SK-N-SH treated with all-trans-retinoic acid at 6 μM for 48 hours (cell line): ENCODE measurements around the gene NSRP1.

Experiments
- ATAC-seq: fragments of 200-7000 bp; cut with Tn5 transposase; 3 replicates; pipeline ENCODE4 v1.9.1; 2020; ENCODE audit warnings: mild to moderate bottlenecking, moderate library complexity
- ARNTL ChIP-seq: fragments of 450-650 bp; formaldehyde crosslinking; IDR thresholded peaks from 2 replicates; pipeline ENCODE4 v1.5.0; 2020; ENCODE audit warnings: low read depth, mild to moderate bottlenecking, moderate library complexity, borderline replicate concordance
- ESRRG ChIP-seq: fragments of 250-450 bp; sonication (Bioruptor Pico); IDR thresholded peaks from 2 replicates; pipeline ENCODE4 v1.6.1; 2021; ENCODE audit warnings: mild to moderate bottlenecking
- GLIS3 ChIP-seq: fragments of 250-450 bp; sonication (Bioruptor Pico); IDR thresholded peaks from 2 replicates; pipeline ENCODE4 v1.5.0; 2020; ENCODE audit warnings: mild to moderate bottlenecking, moderate library complexity
- ISL1 ChIP-seq: fragments of 250-450 bp; sonication (Bioruptor Pico); IDR thresholded peaks from 2 replicates; pipeline ENCODE4 v2.1.2; 2022; ENCODE audit warnings: mild to moderate bottlenecking, moderate library complexity
- OSR1 ChIP-seq: fragments of 250-450 bp; sonication (Bioruptor Pico); IDR thresholded peaks from 2 replicates; pipeline ENCODE4 v1.8.0; 2022; ENCODE audit warnings: moderate library complexity, mild to moderate bottlenecking, inconsistent platforms
- PPARA ChIP-seq: fragments of 250-450 bp; sonication (Bioruptor Pico); IDR thresholded peaks from 2 replicates; pipeline ENCODE4 v1.5.0; 2020; ENCODE audit warnings: mild to moderate bottlenecking, borderline replicate concordance
- RARB ChIP-seq: fragments of 250-450 bp; sonication (Bioruptor Pico); IDR thresholded peaks from 2 replicates; pipeline ENCODE4 v1.8.0; 2021; ENCODE audit warnings: mild to moderate bottlenecking, moderate library complexity
- SNAI2 ChIP-seq: fragments of 250-450 bp; sonication (Bioruptor Pico); IDR thresholded peaks from 2 replicates; pipeline ENCODE4 v1.5.0; 2020; ENCODE audit warnings: mild to moderate bottlenecking, moderate library complexity
- TCF4 ChIP-seq: fragments of 250-450 bp; sonication (Bioruptor Pico); IDR thresholded peaks from 2 replicates; pipeline ENCODE4 v1.8.0; 2021; ENCODE audit warnings: mild to moderate bottlenecking, moderate library complexity, borderline replicate concordance
- TOX ChIP-seq: fragments of 250-450 bp; sonication (Bioruptor Pico); IDR thresholded peaks from 2 replicates; pipeline ENCODE4 v1.8.0; 2021; ENCODE audit warnings: mild to moderate bottlenecking, moderate library complexity, borderline replicate concordance
- ZC3H10 ChIP-seq: fragments of 250-450 bp; sonication (Bioruptor Pico); IDR thresholded peaks from 2 replicates; pipeline ENCODE4 v1.5.1; 2021; ENCODE audit warnings: mild to moderate bottlenecking, moderate library complexity
- ZFP3 ChIP-seq: fragments of 250-450 bp; sonication (Bioruptor Pico); IDR thresholded peaks from 2 replicates; pipeline ENCODE4 v1.5.0; 2020; ENCODE audit warnings: mild to moderate bottlenecking, moderate library complexity
- ZNF565 ChIP-seq: fragments of 450-650 bp; formaldehyde crosslinking; conservative IDR thresholded peaks from 2 replicates; pipeline ENCODE4 v1.5.0; 2020; ENCODE audit warnings: low read depth, mild to moderate bottlenecking, moderate library complexity
- ZNF70 ChIP-seq: fragments of 450-650 bp; formaldehyde crosslinking; IDR thresholded peaks from 2 replicates; pipeline ENCODE4 v1.5.0; 2020; ENCODE audit warnings: mild to moderate bottlenecking, moderate library complexity
- TF ChIP-seq, protein P1 (sequence below): fragments of 250-450 bp; sonication (Bioruptor Pico); IDR thresholded peaks from 2 replicates; pipeline ENCODE4 v1.5.1; 2021; ENCODE audit warnings: mild to moderate bottlenecking, moderate library complexity
- TF ChIP-seq, protein P2 (sequence below): fragments of 250-450 bp; sonication (Bioruptor Pico); IDR thresholded peaks from 2 replicates; pipeline ENCODE4 v1.5.1; 2020; ENCODE audit warnings: low read depth, mild to moderate bottlenecking, moderate library complexity
- TF ChIP-seq, protein P3 (sequence below): fragments of 250-450 bp; sonication (Bioruptor Pico); IDR thresholded peaks from 2 replicates; pipeline ENCODE4 v1.8.0; 2021; ENCODE audit warnings: low read depth, mild to moderate bottlenecking, moderate library complexity, borderline replicate concordance
- TF ChIP-seq, protein P4 (sequence below): fragments of 250-450 bp; sonication (Bioruptor Pico); IDR thresholded peaks from 2 replicates; pipeline ENCODE4 v1.8.0; 2020; ENCODE audit warnings: mild to moderate bottlenecking, moderate library complexity, borderline replicate concordance
- TF ChIP-seq, protein P5 (sequence below): fragments of 250-450 bp; sonication (Bioruptor Pico); IDR thresholded peaks from 2 replicates; pipeline ENCODE4 v1.5.0; 2020; ENCODE audit warnings: mild to moderate bottlenecking, moderate library complexity

The NSRP1 gene, protein sequence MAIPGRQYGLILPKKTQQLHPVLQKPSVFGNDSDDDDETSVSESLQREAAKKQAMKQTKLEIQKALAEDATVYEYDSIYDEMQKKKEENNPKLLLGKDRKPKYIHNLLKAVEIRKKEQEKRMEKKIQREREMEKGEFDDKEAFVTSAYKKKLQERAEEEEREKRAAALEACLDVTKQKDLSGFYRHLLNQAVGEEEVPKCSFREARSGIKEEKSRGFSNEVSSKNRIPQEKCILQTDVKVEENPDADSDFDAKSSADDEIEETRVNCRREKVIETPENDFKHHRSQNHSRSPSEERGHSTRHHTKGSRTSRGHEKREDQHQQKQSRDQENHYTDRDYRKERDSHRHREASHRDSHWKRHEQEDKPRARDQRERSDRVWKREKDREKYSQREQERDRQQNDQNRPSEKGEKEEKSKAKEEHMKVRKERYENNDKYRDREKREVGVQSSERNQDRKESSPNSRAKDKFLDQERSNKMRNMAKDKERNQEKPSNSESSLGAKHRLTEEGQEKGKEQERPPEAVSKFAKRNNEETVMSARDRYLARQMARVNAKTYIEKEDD

DNA sequence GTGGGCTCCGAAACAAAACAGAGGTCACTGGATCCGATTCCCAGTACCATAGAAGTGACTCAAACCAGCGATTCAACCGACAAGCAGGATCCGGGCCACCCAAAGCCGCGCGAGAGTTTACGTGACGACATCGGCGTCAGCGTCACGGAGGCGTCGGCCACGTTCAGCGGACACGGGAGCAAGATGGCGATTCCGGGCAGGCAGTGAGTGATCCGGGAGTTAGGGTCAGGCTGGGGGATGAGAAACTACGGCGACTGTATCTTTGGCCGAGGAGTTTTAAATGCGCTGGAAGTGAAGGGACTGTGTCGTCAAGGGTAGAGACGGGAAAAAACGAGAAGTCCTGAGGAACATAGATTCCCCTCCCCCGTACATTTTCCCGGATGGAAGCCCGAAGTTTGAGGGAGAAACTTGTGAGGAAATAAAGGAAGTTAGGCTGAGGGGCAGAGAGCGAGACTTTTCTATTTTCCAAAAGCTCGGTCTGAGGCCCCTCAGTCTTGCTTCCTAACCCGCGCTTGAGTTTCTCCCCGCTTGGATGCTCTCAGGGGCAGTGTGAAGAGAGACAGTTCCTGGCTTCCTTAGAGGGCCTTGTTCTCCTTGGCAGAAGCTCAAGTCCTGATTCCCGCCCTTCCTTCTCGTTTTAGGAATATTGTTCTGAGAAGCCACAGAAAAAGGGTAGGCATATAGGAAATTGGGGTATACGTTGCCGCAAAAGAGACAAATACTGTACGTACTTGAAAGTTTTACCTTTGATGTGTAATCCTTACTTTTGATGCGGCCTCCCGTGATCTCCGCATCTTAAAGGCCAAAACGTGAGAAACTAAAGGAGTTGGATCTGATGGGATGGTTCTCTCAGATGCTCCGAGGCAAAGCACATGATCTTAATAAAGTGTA, at the start of gene NSRP1:
Gene NSRP1 (plus strand): TSS at position 156 of the 891 bp plus-strand sequence. CDS start 28 bp downstream, at position 184.
- TF ChIP-seq SNAI2 (CRISPR knock-in tag) (no peak), ZC3H10 (CRISPR knock-in tag) (0 out of 2 replicates have a peak, but pooled peaks have one; percentile 28), GLIS3 (CRISPR knock-in tag) (0 out of 2 replicates have a peak, but pooled peaks have one; percentile 65)
- TF ChIP-seq, protein P1, sequence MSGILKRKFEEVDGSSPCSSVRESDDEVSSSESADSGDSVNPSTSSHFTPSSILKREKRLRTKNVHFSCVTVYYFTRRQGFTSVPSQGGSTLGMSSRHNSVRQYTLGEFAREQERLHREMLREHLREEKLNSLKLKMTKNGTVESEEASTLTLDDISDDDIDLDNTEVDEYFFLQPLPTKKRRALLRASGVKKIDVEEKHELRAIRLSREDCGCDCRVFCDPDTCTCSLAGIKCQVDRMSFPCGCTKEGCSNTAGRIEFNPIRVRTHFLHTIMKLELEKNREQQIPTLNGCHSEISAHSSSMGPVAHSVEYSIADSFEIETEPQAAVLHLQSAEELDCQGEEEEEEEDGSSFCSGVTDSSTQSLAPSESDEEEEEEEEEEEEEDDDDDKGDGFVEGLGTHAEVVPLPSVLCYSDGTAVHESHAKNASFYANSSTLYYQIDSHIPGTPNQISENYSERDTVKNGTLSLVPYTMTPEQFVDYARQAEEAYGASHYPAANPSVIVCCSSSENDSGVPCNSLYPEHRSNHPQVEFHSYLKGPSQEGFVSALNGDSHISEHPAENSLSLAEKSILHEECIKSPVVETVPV (CRISPR knock-in tag) = 0 out of 2 replicates have a peak, but pooled peaks have one; percentile 7
- TF ChIP-seq, protein P2, sequence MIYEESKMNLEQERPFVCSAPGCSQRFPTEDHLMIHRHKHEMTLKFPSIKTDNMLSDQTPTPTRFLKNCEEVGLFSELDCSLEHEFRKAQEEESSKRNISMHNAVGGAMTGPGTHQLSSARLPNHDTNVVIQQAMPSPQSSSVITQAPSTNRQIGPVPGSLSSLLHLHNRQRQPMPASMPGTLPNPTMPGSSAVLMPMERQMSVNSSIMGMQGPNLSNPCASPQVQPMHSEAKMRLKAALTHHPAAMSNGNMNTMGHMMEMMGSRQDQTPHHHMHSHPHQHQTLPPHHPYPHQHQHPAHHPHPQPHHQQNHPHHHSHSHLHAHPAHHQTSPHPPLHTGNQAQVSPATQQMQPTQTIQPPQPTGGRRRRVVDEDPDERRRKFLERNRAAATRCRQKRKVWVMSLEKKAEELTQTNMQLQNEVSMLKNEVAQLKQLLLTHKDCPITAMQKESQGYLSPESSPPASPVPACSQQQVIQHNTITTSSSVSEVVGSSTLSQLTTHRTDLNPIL = 0 out of 2 replicates have a peak, but pooled peaks have one; percentile 18
- ATAC-seq = peak; percentile 96

DNA sequence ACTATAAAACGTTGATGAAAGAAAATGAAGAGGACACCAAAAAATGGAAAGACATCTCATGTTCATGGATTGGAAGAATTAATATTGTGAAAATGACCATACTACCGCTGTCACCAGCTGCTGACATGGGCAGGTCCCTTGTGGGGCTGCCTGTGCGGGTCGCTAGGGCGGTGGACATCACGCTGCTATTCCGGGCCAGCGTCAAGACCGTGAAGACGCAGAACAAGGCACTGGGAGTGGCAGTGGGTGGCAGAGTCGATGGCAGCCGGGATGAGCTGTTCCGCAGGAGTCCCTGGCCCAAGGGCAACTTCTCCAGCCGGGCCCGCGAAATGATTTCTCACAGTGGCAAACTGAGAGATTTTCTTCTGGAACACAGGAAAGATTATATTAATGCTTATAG, 48.2 kb upstream of the NSRP1 start:
- ATAC-seq = no peak
- TF ChIP-seq GLIS3 (CRISPR knock-in tag) = no peak
- TF ChIP-seq ZNF70 (CRISPR knock-in tag) = no peak
- no peak for TF ChIP-seq ZC3H10 (CRISPR knock-in tag)
- TF ChIP-seq PPARA (CRISPR knock-in tag) = no peak
- no peak for TF ChIP-seq ZNF565 (CRISPR knock-in tag)
- no peak for TF ChIP-seq ISL1 (CRISPR knock-in tag)
- TF ChIP-seq TOX (CRISPR knock-in tag) = no peak
- TF ChIP-seq, protein P3, sequence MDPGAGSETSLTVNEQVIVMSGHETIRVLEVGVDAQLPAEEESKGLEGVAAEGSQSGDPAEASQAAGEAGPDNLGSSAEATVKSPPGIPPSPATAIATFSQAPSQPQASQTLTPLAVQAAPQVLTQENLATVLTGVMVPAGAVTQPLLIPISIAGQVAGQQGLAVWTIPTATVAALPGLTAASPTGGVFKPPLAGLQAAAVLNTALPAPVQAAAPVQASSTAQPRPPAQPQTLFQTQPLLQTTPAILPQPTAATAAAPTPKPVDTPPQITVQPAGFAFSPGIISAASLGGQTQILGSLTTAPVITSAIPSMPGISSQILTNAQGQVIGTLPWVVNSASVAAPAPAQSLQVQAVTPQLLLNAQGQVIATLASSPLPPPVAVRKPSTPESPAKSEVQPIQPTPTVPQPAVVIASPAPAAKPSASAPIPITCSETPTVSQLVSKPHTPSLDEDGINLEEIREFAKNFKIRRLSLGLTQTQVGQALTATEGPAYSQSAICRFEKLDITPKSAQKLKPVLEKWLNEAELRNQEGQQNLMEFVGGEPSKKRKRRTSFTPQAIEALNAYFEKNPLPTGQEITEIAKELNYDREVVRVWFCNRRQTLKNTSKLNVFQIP (CRISPR knock-in tag) = no peak
- TF ChIP-seq TCF4 (CRISPR knock-in tag) = no peak
- TF ChIP-seq RARB = no peak
- TF ChIP-seq OSR1 (CRISPR knock-in tag) = no peak
- no peak for TF ChIP-seq ZFP3
- TF ChIP-seq ESRRG (CRISPR knock-in tag) = no peak
- TF ChIP-seq ARNTL (CRISPR knock-in tag) = no peak
- TF ChIP-seq, protein P1 (CRISPR knock-in tag) = no peak
- TF ChIP-seq, protein P4, sequence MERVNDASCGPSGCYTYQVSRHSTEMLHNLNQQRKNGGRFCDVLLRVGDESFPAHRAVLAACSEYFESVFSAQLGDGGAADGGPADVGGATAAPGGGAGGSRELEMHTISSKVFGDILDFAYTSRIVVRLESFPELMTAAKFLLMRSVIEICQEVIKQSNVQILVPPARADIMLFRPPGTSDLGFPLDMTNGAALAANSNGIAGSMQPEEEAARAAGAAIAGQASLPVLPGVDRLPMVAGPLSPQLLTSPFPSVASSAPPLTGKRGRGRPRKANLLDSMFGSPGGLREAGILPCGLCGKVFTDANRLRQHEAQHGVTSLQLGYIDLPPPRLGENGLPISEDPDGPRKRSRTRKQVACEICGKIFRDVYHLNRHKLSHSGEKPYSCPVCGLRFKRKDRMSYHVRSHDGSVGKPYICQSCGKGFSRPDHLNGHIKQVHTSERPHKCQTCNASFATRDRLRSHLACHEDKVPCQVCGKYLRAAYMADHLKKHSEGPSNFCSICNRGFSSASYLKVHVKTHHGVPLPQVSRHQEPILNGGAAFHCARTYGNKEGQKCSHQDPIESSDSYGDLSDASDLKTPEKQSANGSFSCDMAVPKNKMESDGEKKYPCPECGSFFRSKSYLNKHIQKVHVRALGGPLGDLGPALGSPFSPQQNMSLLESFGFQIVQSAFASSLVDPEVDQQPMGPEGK (CRISPR knock-in tag) = no peak

DNA sequence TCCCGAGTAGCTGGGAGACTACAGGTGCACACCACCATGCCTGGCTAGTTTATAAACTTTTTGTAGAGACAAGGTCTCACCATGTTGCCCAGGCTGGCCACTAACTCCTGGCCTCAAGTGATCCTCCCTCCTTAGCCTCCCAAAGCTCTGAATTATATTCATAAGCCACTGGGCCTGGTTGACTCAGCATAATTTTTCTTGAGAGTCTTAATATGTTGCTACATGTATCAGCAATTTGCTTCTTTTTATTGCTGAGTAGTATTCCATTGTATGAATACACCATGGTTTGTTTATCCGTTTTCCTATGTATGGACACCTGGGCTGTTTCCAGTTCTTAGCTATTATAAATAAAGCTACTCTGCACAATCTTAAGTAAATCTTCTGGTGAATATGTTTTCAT, 42.4 kb upstream of the NSRP1 start:
- TF ChIP-seq, protein P5, sequence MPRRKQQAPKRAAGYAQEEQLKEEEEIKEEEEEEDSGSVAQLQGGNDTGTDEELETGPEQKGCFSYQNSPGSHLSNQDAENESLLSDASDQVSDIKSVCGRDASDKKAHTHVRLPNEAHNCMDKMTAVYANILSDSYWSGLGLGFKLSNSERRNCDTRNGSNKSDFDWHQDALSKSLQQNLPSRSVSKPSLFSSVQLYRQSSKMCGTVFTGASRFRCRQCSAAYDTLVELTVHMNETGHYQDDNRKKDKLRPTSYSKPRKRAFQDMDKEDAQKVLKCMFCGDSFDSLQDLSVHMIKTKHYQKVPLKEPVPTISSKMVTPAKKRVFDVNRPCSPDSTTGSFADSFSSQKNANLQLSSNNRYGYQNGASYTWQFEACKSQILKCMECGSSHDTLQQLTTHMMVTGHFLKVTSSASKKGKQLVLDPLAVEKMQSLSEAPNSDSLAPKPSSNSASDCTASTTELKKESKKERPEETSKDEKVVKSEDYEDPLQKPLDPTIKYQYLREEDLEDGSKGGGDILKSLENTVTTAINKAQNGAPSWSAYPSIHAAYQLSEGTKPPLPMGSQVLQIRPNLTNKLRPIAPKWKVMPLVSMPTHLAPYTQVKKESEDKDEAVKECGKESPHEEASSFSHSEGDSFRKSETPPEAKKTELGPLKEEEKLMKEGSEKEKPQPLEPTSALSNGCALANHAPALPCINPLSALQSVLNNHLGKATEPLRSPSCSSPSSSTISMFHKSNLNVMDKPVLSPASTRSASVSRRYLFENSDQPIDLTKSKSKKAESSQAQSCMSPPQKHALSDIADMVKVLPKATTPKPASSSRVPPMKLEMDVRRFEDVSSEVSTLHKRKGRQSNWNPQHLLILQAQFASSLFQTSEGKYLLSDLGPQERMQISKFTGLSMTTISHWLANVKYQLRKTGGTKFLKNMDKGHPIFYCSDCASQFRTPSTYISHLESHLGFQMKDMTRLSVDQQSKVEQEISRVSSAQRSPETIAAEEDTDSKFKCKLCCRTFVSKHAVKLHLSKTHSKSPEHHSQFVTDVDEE (CRISPR knock-in tag) = no peak
- no peak for ATAC-seq
